Effector memory CD8-positive, alpha-beta T cell (primary cell): ENCODE measurements around the gene KCNJ5.

Experiments used
- ATAC-seq: fragments of 150-1000 bp; cut with Tn5 transposase; replicated peaks from 2 replicates; pipeline ENCODE4 v1.10.0; 2021; ENCODE audit warnings: mild to moderate bottlenecking, moderate library complexity
- DNase-seq, 3 experiments: peaks; one replicate each; pipeline ENCODE4 v3.0.0; 2021
- H3K27ac Mint-ChIP-seq, 2 donors: one replicate each; pipeline ENCODE4 v1.8.0; 2022; ENCODE audit warnings: mild to moderate bottlenecking in 2 of 2, mixed read lengths in 2 of 2, moderate library complexity in 2 of 2
- H3K27me3 Mint-ChIP-seq, 2 donors: one replicate each; pipeline ENCODE4 v1.8.0; 2022; ENCODE audit warnings: mixed read lengths in 2 of 2
- H3K36me3 Mint-ChIP-seq: one replicate; pipeline ENCODE4 v1.8.0; 2022; ENCODE audit warnings: mild to moderate bottlenecking, moderate library complexity, mixed read lengths; ENCODE audit not compliant: insufficient read depth
- H3K4me1 Mint-ChIP-seq, 2 donors: one replicate each; pipeline ENCODE4 v1.8.0; 2022; ENCODE audit warnings: low read depth in 2 of 2, mixed read lengths in 2 of 2
- H3K4me3 Mint-ChIP-seq, 2 donors: one replicate each; pipeline ENCODE4 v1.8.0; 2022; ENCODE audit warnings: mild to moderate bottlenecking in 2 of 2, mixed read lengths in 2 of 2, moderate library complexity in 2 of 2
- H3K9me3 Mint-ChIP-seq, 2 donors: one replicate each; pipeline ENCODE4 v1.8.0; 2022; ENCODE audit warnings: mixed read lengths in 2 of 2

Gene KCNJ5

DNA sequence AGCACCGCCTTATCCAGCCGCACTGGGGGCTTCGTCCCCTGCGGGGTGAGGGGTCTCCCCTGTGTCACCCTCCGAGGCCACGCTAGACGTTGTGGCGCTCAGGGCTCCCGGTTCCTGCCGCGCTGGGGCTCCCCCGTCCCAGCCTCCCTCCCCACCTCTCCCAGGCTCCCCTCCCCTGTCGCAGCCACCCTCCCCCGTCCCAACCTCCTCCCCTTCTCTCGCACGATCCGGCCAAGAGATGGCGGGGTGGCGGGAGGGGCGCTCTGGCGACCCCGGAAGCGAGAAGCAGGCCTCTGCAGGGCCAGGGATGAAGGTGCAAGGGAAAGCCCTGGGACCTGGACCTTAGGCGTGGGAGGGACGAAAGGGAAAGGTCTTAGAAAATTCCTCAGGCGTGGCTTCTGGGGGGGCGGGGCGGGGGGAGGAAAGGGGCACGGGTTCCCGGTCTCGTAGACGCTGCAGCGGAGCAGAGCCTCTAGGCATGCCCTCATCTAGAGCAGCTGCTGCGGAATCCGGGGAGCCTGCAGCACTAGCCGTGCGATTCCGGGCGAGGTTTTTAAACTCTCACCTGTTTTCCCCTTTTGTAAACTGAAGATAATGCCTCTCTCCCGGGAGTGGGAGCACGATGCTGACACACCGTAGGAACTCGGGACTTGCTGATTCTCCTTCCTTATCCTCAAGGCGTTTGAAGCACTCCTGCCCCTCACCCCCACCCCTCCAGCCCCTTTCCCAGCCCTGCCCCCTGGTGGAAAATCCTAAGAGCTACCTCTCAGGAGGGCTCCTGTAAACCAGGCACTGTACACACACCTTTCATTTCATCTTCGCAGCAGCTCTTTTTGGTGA is 14.4 kb downstream of the KCNJ5 start:
- peak; percentile 17 to 35 (median 24) for DNase-seq
- H3K27ac Mint-ChIP-seq, result peak overlapping the region in 1 of 2 donors; percentile 51
- no peaks in the 10 kb centered on the region for H3K36me3 Mint-ChIP-seq
- no peaks in the 10 kb centered on the region for H3K9me3 Mint-ChIP-seq
- H3K27me3 Mint-ChIP-seq, result peaks cover 10 to 74% of the 10 kb centered on the region in 2 donors
- peak; percentile 73 for ATAC-seq
- H3K4me1 Mint-ChIP-seq, result peaks cover 5 to 18% of the 10 kb centered on the region in 2 donors
- H3K4me3 Mint-ChIP-seq, result peak overlapping the region; percentile 75 to 76

DNA sequence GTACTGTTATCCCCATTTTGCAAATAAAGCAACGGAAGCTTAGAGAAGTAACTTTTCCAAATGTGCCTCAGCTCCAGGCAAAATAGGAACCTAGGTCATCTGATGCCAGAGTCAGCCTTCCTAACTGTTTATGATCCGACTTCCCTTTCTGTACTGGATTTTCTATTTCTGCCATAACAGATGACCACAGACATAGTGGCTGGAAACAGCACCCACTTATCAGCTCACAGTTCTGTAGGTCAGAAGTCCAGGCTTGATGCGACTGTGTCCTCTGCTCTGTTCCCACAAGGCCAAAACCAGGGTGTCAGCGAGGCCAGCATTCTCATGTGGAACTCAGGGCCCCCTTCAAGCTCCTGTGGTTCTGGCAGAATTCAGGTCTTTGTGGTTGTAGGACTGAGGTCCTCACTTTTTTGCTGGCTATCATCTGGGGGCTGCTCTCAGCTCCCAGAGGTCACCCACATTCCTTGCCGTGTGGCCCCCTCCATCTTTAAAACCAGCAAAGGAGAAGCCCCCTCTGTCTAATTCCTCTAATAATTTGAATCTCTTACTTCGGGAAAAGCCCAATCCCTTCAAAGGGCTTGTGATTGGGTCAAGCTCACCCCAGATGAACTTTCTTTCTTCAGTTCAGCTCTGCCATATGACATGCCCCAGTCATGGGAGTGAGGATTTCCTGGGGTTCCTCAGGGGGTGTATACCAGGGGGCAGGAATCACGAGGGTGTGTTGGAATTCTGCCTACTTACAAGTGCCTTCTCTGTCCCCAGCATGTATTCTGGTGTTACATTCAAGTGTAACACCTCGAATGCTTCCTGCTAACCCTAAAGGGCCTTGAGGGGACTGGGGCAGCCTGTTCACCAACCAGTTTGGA is 15.3 kb downstream of the KCNJ5 start:
- DNase-seq (no peak), ATAC-seq (no peak)
- Mint-ChIP-seq H3K27ac (peak overlapping the region in 1 of 2 donors; percentile 51), H3K4me3 (peak overlapping the region; percentile 75 to 76), H3K27me3 (peaks cover 10 to 79% of the 10 kb centered on the region in 2 donors), H3K36me3 (no peaks in the 10 kb centered on the region), H3K4me1 (peaks cover 5 to 18% of the 10 kb centered on the region in 2 donors), H3K9me3 (no peaks in the 10 kb centered on the region)

DNA sequence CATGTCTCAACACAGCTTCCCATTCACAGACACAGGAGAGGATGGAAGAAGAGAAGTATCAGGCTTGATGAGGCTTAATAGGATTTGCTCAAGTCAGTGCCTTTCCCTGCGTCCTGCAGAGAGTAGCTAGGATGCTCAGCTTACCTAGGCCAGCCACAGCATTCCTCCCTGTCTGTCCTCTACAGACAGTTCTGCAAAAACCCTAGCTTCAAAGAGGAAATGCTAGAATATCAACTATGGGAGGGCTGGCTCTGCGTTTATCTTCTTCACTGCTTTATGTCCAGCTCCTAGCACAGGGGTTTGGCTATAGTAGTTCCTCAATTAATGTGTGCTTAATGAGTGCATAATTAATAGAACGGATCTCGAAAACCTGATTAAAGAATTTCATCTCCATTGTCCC is 16.4 kb downstream of the KCNJ5 start:
- no peaks in the 10 kb centered on the region for H3K9me3 Mint-ChIP-seq
- H3K4me1 Mint-ChIP-seq, result peaks cover 5 to 18% of the 10 kb centered on the region in 2 donors
- no peak for ATAC-seq
- H3K27ac Mint-ChIP-seq, result no peak overlapping the region
- H3K27me3 Mint-ChIP-seq, result peaks cover 10 to 79% of the 10 kb centered on the region in 2 donors
- H3K4me3 Mint-ChIP-seq, result no peak overlapping the region
- no peak for DNase-seq
- H3K36me3 Mint-ChIP-seq, result no peaks in the 10 kb centered on the region

DNA sequence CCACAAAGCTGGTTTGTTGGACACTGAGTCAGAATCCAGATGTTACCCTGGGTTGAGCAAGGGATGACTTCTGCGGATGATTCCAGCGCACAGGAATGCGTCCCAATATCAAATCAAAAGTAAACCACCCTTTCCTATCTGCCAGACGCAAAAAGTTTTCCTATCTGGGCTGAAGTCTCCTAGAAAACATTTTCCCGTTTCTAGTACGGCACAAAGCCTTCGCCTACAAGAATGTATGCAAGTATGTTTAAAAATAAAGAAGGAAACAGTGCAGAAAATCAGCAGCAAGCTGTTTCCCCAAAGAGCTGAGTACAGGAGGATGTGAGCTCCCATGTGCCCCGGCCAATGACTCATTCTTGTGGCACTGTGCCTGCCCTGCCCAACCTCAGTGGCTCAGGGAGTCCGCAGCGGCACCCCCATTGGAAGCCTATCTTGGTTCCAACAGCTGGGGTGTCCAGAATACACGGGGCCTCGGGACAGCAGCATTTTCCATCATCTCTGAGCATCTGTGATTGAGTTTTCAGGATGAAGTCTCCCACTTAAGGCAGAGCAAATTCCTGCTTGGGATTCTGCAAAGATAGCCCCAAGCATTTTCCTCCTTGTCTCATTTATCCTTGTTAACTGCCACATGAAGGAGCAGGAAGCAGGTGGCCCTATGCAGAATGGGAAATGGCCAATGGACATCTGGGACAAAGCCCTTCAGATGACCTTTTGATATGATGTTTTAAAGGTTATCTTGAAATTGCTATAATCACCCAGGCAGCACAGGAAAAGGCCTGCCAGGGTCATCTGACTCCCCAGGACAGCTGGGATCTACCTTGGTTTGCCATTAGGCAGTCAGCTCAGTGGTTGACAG is 17.5 kb downstream of the KCNJ5 start:
- peaks cover 15 to 81% of the 10 kb centered on the region in 2 donors for H3K27me3 Mint-ChIP-seq
- ATAC-seq (no peak), DNase-seq (no peak)
- no peaks in the 10 kb centered on the region for H3K36me3 Mint-ChIP-seq
- no peaks in the 10 kb centered on the region for H3K9me3 Mint-ChIP-seq
- no peak overlapping the region for H3K4me3 Mint-ChIP-seq
- H3K4me1 Mint-ChIP-seq, result peaks cover 5 to 16% of the 10 kb centered on the region in 2 donors
- no peak overlapping the region for H3K27ac Mint-ChIP-seq

DNA sequence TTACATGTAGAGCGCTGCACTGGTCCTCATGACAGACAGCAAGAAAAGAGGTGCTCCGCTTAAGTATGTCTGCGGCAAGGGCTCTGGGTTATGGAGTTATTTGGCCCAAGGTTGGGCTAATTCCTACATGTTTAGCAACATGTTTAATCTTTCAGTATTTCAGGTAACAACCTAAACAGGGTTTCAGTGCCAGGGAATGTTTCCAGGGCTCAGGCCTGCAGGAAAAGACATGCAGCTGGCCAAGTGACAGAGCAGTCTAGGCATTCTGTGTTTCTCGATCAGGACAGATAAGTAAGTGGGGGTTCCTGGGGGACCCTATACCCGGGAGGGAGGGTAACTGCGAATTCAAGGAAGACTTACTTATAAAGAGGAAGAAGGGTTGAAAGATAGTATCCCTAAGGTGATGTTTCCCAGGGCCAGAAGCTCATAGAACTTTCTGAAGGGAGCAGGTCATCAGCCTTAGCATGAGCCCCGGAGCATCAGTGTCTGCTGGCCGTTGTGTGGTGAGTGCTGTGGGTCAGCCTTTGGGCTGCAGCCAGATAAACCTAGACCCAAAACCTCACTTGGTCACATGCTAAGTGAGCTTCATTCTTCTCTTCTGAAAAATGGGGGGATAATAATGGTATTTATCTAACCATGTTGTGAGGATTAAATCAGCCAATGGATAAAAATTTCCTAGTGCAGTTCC is 18.4 kb downstream of the KCNJ5 start:
- H3K27me3 Mint-ChIP-seq, result peaks cover 17 to 81% of the 10 kb centered on the region in 2 donors

DNA sequence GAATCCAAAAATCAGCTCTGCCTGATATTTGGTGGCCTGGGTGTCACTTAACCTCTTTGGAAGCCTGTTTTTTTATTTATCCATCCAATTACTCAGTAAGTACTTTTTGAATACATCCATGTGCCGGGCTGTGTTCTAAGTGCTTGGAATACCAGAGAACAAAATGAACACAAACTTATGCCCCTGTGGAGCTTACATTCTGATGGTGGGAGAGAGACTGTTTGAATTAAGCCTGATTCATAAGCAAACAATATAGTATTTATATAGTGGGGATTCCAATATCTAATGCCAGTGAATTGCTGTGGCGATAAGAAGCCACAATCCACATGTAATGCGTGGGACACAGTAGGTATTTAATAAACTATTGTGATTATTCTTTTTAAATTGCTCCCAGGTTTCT is 19.4 kb downstream of the KCNJ5 start:
- ATAC-seq (no peak), DNase-seq (no peak)
- Mint-ChIP-seq H3K27me3 (peaks cover 23 to 89% of the 10 kb centered on the region in 2 donors), H3K4me1 (peaks cover 5 to 8% of the 10 kb centered on the region in 2 donors), H3K4me3 (no peak overlapping the region), H3K27ac (no peak overlapping the region), H3K36me3 (no peaks in the 10 kb centered on the region), H3K9me3 (no peaks in the 10 kb centered on the region)

More for the DNA sequence above, 18.4 kb downstream of the KCNJ5 start:
- Mint-ChIP-seq H3K9me3 (no peaks in the 10 kb centered on the region), H3K36me3 (no peaks in the 10 kb centered on the region), H3K27ac (no peak overlapping the region), H3K4me1 (peaks cover 5 to 9% of the 10 kb centered on the region in 2 donors), H3K4me3 (no peak overlapping the region)
- no peak for DNase-seq
- no peak for ATAC-seq

DNA sequence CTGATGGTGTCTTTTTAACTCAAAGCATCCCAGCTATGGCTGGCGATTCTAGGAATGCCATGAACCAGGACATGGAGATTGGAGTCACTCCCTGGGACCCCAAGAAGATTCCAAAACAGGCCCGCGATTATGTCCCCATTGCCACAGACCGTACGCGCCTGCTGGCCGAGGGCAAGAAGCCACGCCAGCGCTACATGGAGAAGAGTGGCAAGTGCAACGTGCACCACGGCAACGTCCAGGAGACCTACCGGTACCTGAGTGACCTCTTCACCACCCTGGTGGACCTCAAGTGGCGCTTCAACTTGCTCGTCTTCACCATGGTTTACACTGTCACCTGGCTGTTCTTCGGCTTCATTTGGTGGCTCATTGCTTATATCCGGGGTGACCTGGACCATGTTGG is 20.1 kb downstream of the KCNJ5 start:
- no peaks in the 10 kb centered on the region for H3K36me3 Mint-ChIP-seq
- peaks cover 0 to 5% of the 10 kb centered on the region in 2 donors for H3K9me3 Mint-ChIP-seq
- ATAC-seq (no peak), DNase-seq (no peak)
- H3K4me3 Mint-ChIP-seq, result no peak overlapping the region
- peaks cover 1 to 4% of the 10 kb centered on the region in 2 donors for H3K4me1 Mint-ChIP-seq
- H3K27ac Mint-ChIP-seq, result no peak overlapping the region
- H3K27me3 Mint-ChIP-seq, result peaks cover 29 to 90% of the 10 kb centered on the region in 2 donors

DNA sequence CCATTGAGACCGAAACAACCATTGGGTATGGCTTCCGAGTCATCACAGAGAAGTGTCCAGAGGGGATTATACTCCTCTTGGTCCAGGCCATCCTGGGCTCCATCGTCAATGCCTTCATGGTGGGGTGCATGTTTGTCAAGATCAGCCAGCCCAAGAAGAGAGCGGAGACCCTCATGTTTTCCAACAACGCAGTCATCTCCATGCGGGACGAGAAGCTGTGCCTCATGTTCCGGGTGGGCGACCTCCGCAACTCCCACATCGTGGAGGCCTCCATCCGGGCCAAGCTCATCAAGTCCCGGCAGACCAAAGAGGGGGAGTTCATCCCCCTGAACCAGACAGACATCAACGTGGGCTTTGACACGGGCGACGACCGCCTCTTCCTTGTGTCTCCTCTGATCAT is 20.5 kb downstream of the KCNJ5 start:
- Mint-ChIP-seq H3K36me3 (no peaks in the 10 kb centered on the region), H3K4me1 (no peaks in the 10 kb centered on the region), H3K27me3 (peaks cover 31 to 90% of the 10 kb centered on the region in 2 donors), H3K4me3 (no peak overlapping the region), H3K27ac (no peak overlapping the region), H3K9me3 (peaks cover 0 to 5% of the 10 kb centered on the region in 2 donors)
- ATAC-seq (no peak), DNase-seq (no peak)

DNA sequence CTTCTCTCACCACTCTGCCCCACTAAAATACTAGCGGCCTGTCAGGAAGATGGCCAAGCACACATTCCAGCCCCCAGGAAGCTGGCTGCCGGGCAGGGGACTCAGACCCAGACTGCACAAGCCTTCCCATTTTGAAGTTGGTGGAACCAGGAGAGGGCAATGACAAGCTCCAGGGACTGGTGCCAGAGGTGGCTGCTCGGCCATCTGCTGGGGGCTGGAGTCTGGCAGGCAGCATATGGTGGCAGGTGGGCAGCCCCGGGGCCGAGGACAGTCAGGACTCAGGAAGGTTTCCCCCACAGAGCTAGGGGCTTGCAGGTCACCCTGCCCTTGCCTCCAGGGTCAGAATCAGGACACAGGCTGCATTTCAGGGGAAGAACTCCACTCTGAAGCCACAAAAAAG is 22.6 kb downstream of the KCNJ5 start:
- peaks cover 0 to 5% of the 10 kb centered on the region in 2 donors for H3K9me3 Mint-ChIP-seq

DNA sequence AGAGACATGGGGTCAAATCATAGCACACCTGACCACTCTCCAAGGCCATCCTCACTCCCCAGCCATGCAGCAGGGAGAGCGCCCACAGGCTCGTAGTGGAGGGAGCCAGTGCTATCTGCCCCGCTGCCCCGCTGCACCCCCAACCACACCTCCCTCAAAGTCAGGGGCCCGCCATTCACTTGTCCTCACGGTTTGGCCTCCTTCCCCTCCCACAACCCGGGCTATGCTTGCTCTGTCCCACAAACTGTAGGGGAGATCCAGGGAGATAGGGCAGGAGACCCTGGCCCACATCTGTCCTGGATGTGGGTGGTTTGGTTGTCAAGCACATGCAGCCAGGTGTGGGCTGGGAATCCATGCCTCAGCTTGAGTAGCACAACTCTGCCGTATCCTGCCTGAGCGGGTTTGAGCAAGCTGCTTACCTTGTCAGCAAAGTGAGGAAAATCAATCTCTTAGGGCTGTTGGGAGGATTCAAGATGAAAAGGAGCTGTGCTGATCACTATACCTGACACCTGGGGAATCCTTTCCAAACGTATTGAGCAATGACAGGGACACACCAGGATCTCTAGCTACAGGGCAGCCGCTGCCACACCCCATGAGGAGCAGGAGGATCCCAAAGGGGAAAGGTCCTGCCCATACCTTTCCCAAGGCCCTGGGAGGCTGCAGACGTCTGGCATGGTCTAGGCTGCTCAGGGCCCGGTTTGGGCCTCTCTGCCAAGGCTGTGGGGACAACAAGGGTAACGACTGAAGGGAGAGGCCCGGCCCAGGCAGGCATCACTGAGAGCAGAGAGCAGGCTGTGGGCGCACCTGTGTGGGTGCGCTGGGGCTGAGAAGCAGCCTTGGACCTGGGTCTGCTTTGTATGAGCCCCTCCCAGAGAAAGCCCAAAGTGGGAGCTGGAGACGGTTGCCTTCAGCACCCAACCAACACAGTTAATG is 23.3 kb downstream of the KCNJ5 start:
- Mint-ChIP-seq H3K4me3 (no peak overlapping the region), H3K4me1 (peaks cover 0 to 7% of the 10 kb centered on the region in 2 donors), H3K9me3 (peaks cover 0 to 5% of the 10 kb centered on the region in 2 donors), H3K27me3 (peaks cover 40 to 95% of the 10 kb centered on the region in 2 donors), H3K27ac (no peak overlapping the region), H3K36me3 (peaks cover 4% of the 10 kb centered on the region)
- ATAC-seq (no peak), DNase-seq (no peak)

More for the DNA sequence above, 22.6 kb downstream of the KCNJ5 start:
- no peak for ATAC-seq
- Mint-ChIP-seq H3K4me3 (no peak overlapping the region), H3K36me3 (no peaks in the 10 kb centered on the region), H3K27ac (no peak overlapping the region), H3K27me3 (peaks cover 45 to 95% of the 10 kb centered on the region in 2 donors), H3K4me1 (peaks cover 0 to 6% of the 10 kb centered on the region in 2 donors)
- DNase-seq, result no peak

DNA sequence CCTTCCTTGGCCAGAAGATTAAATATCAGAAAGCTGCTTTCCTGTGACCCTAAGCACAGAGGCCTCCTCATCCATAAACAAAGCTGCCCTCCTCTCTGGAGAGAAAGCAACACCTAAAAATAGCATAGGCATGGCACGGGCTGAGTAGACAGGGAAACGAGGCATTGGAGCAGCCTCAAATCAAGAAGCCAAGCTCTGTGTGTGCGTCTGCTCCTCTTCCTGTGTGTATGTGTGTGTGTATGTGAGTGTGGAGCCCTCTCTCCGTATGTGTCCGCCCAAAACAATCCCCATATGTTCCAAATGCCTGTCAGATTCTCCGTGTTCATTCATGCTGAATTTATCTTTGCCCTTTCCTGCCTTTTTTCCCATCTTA is 24.0 kb downstream of the KCNJ5 start:
- no peak for DNase-seq
- Mint-ChIP-seq H3K36me3 (peaks cover 4% of the 10 kb centered on the region), H3K27ac (no peak overlapping the region), H3K4me3 (no peak overlapping the region), H3K4me1 (peaks cover 0 to 7% of the 10 kb centered on the region in 2 donors), H3K27me3 (peaks cover 36 to 93% of the 10 kb centered on the region in 2 donors), H3K9me3 (peaks cover 0 to 5% of the 10 kb centered on the region in 2 donors)
- ATAC-seq, result no peak
